BLaER1 (cell line): ENCODE measurements around the gene SAE1.
"Not testable (repeated sequence)": the region's sequence is repeated elsewhere in the genome, so short reads cannot be mapped to it uniquely, and the experiment has no call there.

Experiments
- H3K27ac ChIP-seq: shearing (Covaris generic); formaldehyde crosslinking; 2 replicates; pipeline ENCODE4 v1.8.1; 2022
- H3K27me3 ChIP-seq: shearing (Covaris generic); formaldehyde crosslinking; 2 replicates; pipeline ENCODE4 v1.8.1; 2022
- H3K36me3 ChIP-seq: shearing (Covaris generic); formaldehyde crosslinking; 2 replicates; pipeline ENCODE4 v1.8.1; 2022
- H3K4me1 ChIP-seq: shearing (Covaris generic); formaldehyde crosslinking; 2 replicates; pipeline ENCODE4 v1.8.1; 2022
- H3K4me2 ChIP-seq: shearing (Covaris generic); formaldehyde crosslinking; 2 replicates; pipeline ENCODE4 v1.8.1; 2022
- H3K4me3 ChIP-seq: shearing (Covaris generic); formaldehyde crosslinking; 2 replicates; pipeline ENCODE4 v1.8.1; 2022
- H3K9ac ChIP-seq: shearing (Covaris generic); formaldehyde crosslinking; 2 replicates; pipeline ENCODE4 v1.8.1; 2022
- H3K9me3 ChIP-seq: shearing (Covaris generic); formaldehyde crosslinking; 2 replicates; pipeline ENCODE4 v1.8.1; 2022
- H4K20me1 ChIP-seq: shearing (Covaris generic); formaldehyde crosslinking; 2 replicates; pipeline ENCODE4 v1.8.1; 2022
- Cebpa-rat ChIP-seq: shearing (Covaris generic); IDR thresholded peaks from 2 replicates; pipeline ENCODE4 v1.8.1; 2022

SAE1 gene

GRCh38 chr19:47095476-47096099, 35.0 kb upstream of the SAE1 start:
- Histone ChIP-seq H3K27me3 (no peaks in the 10 kb centered on the region), H3K4me3 (peak overlapping the region; percentile 54), H3K4me1 (peaks cover 86% of the 10 kb centered on the region), H3K36me3 (peaks cover 50% of the 10 kb centered on the region), H3K27ac (peak overlapping the region; percentile 95), H3K9ac (peak overlapping the region; percentile 78), H4K20me1 (peaks cover 48% of the 10 kb centered on the region), H3K4me2 (peak overlapping the region; percentile 97), H3K9me3 (no peaks in the 10 kb centered on the region)
- no peak for TF ChIP-seq Cebpa-rat

DNA sequence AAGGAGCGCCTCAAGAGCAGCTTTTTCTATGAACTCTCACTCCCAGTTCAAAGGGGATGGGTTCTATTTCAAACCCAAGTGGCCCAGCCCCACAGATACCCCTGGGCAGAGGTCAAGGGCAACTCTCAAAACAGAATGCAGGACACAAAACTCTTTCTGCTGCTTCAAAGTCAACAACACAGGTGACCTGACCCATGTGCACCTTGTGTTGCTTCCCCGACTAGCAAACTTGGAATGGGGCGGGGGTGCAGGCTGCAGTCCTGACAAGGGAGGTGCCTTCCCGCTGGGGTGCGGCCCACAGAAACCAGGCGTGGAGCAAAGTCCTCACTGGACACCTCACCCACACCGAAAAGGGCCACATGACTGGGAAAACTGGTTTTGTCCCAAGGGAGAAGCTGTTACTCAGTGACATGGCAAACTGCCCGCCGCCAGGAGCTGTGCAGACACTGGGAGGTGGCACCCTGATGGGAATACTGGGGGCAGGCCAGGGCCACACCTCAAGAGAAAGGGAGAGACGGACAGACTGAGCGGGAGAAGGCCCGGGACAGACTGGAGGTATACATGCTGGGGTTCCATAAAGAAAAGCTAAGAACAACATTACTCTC, 34.4 kb upstream of the SAE1 start:
- peaks cover 54% of the 10 kb centered on the region for H4K20me1 ChIP-seq
- H3K4me3 ChIP-seq, result peak overlapping the region; percentile 38; the same call in 1 of the 2 replicates
- peak overlapping the region; percentile 95 for H3K27ac ChIP-seq
- no peaks in the 10 kb centered on the region for H3K9me3 ChIP-seq
- no peaks in the 10 kb centered on the region for H3K27me3 ChIP-seq
- TF ChIP-seq Cebpa-rat, result no peak
- peak overlapping the region; percentile 78 for H3K9ac ChIP-seq
- H3K36me3 ChIP-seq, result peaks cover 49% of the 10 kb centered on the region
- peak overlapping the region; percentile 97 for H3K4me2 ChIP-seq
- peaks cover 89% of the 10 kb centered on the region for H3K4me1 ChIP-seq

DNA sequence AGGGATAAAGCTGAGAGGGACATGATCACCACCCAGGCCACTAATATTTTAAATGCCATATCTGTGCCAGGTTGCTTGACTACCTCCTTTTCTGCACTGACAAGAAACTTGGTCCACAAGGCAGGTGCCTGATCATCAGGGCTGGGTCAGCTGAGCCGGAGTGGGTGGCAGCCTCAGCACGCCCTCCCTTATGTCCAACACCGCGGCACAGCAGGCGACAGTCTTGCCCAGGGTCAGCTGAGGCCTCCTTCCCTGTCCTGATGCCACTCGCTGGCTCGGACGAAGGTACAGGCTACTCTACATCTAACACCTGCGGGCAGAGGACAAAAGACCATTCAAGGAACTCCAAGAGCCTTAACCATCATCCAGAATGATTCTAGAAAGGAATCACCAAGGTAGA, 33.9 kb upstream of the SAE1 start:
- Histone ChIP-seq H3K27ac (peak overlapping the region; percentile 95), H3K27me3 (no peaks in the 10 kb centered on the region), H3K4me1 (peaks cover 89% of the 10 kb centered on the region), H3K36me3 (peaks cover 44% of the 10 kb centered on the region), H4K20me1 (peaks cover 59% of the 10 kb centered on the region), H3K4me3 (no peak overlapping the region; the same call in 1 of the 2 replicates), H3K9me3 (no peaks in the 10 kb centered on the region), H3K4me2 (peak overlapping the region; percentile 97), H3K9ac (peak overlapping the region; percentile 78)
- TF ChIP-seq Cebpa-rat, result no peak

DNA sequence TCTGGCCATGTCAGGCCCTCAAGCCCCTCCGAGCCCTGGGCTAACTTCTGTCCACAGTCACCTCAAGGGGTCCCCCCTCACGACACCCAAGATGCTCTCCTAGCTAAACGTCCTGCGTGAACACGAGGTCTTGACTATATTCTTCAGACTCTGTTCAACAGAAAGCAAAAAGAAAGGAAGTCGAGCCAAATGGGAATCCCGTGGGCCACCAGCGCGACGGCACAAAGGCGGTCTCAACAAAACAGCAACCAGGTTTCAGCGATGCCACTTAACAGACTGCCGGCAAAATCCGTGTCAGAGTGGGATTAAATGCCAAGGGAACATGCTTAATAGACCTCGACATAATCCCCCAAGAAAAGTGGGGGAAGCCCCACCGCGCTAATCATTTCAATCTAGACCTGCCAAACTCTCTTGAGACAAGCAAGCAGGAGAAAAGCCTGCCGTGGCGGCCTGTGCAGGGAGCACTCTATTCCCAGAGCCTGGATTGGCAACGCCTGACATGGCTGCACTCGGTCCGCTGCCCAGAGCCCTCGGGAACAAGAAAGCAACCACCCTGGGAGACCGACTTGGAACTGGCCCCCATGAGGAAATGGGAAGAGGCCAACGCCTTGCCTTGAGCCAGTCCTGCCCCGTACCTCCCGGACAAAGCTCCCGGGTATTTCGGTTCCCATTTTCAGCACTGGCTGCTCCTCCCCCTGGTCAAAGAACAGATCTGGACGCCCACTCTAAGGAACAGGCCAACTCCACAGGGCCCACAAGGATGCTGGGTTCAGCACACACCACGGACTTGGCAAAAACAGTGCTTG, 33.0 kb upstream of the SAE1 start:
- Histone ChIP-seq H3K36me3 (peaks cover 35% of the 10 kb centered on the region), H3K4me1 (peaks cover 89% of the 10 kb centered on the region), H3K9ac (peak overlapping the region; percentile 78), H3K4me2 (peak overlapping the region; percentile 97), H3K27me3 (no peaks in the 10 kb centered on the region), H3K27ac (peak overlapping the region; percentile 95), H3K4me3 (no peak overlapping the region; the same call in 1 of the 2 replicates), H3K9me3 (no peaks in the 10 kb centered on the region), H4K20me1 (peaks cover 68% of the 10 kb centered on the region)
- TF ChIP-seq Cebpa-rat, result no peak

GRCh38 chr19:47098608-47099007, 32.0 kb upstream of the SAE1 start:
- H3K9ac ChIP-seq, result no peak overlapping the region
- no peaks in the 10 kb centered on the region for H3K9me3 ChIP-seq
- H3K36me3 ChIP-seq, result peaks cover 31% of the 10 kb centered on the region; the same call in 1 of the 2 replicates
- H3K4me1 ChIP-seq, result peaks cover 79% of the 10 kb centered on the region
- H3K4me2 ChIP-seq, result peak overlapping the region; percentile 97
- no peak for TF ChIP-seq Cebpa-rat
- no peak overlapping the region for H3K27ac ChIP-seq
- no peaks in the 10 kb centered on the region for H3K27me3 ChIP-seq
- H3K4me3 ChIP-seq, result no peak overlapping the region
- H4K20me1 ChIP-seq, result peaks cover 78% of the 10 kb centered on the region

DNA sequence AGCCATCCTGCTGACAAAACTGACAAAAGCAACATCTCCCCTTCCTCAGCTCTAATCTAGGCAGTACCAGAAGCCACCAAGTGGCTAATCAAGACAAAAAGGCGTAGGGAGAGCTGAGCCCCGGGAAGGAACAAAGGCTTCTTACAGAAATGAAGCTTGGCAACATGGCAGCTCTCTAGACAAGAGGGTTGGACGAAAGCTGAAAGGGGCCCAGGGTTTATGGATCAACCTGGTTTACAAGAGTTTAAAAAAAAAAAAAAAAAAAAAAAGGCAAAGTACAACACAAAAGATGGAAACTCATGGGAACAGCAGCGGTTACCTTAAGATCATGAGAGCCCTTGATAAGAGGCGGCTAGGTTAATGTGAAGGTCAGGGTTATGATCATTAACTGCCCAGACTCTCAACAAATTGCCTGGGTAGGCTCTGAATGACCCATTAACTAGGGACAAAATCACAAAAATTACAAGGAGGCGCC, 31.0 kb upstream of the SAE1 start:
- Histone ChIP-seq H3K9ac (no peak overlapping the region), H3K36me3 (peaks cover 40% of the 10 kb centered on the region), H3K4me1 (peaks cover 74% of the 10 kb centered on the region), H3K9me3 (no peaks in the 10 kb centered on the region), H3K4me3 (no peak overlapping the region), H3K27me3 (no peaks in the 10 kb centered on the region), H4K20me1 (peaks cover 81% of the 10 kb centered on the region), H3K27ac (no peak overlapping the region), H3K4me2 (no peak overlapping the region)
- no peak for TF ChIP-seq Cebpa-rat

DNA sequence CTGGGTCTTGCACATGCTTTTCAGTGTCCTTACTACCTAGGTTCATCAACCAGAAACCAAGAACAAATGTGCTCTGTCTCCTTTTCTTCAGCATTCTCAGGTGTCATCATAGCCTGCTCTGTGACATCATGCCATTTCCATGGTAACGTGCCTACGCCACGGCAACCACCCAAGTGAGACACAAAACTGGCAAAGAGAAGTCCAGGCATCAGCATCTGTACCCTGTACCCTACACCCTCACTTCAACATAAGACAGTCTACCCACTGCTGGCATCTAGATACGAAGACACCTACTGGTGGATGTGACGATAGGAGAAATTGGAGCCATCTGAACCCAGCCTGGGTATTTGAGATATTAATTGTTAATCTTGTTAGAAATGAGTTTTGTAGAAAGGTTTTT, 30.3 kb upstream of the SAE1 start:
- Histone ChIP-seq H3K9ac (no peak overlapping the region), H4K20me1 (peaks cover 88% of the 10 kb centered on the region), H3K27ac (no peak overlapping the region), H3K4me1 (peaks cover 67% of the 10 kb centered on the region), H3K27me3 (no peaks in the 10 kb centered on the region), H3K36me3 (peaks cover 47% of the 10 kb centered on the region), H3K4me2 (no peak overlapping the region), H3K9me3 (no peaks in the 10 kb centered on the region), H3K4me3 (no peak overlapping the region)
- no peak for TF ChIP-seq Cebpa-rat

- not testable (repeated sequence) for H3K27ac ChIP-seq, H3K27me3 ChIP-seq, H3K4me3 ChIP-seq, H3K9me3 ChIP-seq, H3K9ac ChIP-seq, H3K4me2 ChIP-seq
- H3K36me3 ChIP-seq, result peaks cover 55% of the 10 kb centered on the region
- peaks cover 86% of the 10 kb centered on the region for H4K20me1 ChIP-seq
- H3K4me1 ChIP-seq, result peaks cover 66% of the 10 kb centered on the region
These were observed 29.5 kb upstream of the SAE1 start for GRCh38 chr19:47101116-47101515.

DNA sequence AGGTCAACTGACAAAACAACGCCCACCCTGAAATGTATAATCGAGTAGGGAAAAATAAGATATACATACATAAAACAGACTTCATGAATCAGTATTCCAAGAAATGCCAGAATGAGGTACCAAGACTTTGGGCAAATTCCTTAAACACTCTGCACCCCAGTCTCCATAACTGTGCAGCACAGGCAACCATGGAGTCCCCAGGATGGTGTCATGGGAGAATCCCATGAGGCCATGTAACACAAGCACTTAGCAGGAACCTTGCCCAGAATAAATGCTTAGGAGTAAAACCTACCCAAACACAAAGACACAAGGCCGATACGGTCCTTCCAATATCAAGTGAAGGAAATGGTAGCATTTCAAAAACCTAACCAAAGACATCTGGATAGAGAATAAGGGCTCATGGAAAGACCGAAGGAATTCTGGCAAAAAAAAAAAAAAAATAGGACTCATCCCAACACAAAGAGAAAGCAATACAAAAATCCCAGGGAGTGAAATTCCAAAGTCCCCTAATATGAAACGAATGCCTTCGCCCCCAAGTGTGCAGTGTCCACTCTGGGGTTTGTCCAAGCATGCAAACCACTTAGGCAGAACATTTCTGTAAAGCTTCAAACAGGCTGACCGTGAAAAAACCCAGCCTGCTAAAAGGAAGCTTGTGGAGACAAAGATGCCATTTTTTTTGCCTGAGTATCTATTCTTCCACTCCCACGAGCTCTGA, 28.1 kb upstream of the SAE1 start:
- Histone ChIP-seq H3K27me3 (no peaks in the 10 kb centered on the region), H3K9me3 (no peaks in the 10 kb centered on the region), H3K4me1 (peaks cover 66% of the 10 kb centered on the region), H3K9ac (no peak overlapping the region), H3K36me3 (peaks cover 67% of the 10 kb centered on the region), H3K4me2 (no peak overlapping the region), H3K27ac (no peak overlapping the region), H4K20me1 (peaks cover 73% of the 10 kb centered on the region), H3K4me3 (no peak overlapping the region)
- TF ChIP-seq Cebpa-rat, result no peak
